Thoracic aorta endothelial cell (primary cell): ENCODE results near the gene ZP2. TPM values are rescaled to one million over a fixed set of nuclear protein-coding genes. Genes with fewer than 3 reads are reported as not detected.

ENCODE experiments used
- total RNA-seq: library from RNA; depleted of rRNA; stranded (reverse); fragments of >200 nt; gene quantifications from 2 replicates; pipeline ENCODE4 v1.2.3, GENCODE V29; 2012

The ZP2 gene
- not detected in 2 replicates for total RNA-seq

DNA sequence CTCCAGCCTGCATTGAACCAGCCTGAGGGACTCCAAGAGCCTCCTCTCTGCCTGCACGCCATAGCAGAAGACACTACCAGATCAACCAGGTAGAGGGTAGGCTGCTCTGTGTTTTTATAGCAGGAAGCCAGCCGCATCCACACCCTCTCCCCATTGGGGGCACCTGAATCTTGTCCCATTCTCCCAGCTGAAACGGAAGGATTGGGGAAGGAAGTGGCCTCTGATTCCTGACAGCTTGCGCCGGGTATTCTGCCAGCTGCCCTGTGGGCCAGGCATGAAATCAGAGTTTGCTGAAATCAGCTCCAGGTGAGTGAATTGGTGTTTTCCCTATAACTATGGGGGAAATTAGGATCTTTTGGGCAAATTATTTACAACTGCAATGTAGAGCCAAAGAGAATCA, at the start of gene ZP2:
ZP2 (minus strand) TSS at position 89 of the 400 bp plus-strand sequence; CDS start at position 62, 27 bp downstream.

DNA sequence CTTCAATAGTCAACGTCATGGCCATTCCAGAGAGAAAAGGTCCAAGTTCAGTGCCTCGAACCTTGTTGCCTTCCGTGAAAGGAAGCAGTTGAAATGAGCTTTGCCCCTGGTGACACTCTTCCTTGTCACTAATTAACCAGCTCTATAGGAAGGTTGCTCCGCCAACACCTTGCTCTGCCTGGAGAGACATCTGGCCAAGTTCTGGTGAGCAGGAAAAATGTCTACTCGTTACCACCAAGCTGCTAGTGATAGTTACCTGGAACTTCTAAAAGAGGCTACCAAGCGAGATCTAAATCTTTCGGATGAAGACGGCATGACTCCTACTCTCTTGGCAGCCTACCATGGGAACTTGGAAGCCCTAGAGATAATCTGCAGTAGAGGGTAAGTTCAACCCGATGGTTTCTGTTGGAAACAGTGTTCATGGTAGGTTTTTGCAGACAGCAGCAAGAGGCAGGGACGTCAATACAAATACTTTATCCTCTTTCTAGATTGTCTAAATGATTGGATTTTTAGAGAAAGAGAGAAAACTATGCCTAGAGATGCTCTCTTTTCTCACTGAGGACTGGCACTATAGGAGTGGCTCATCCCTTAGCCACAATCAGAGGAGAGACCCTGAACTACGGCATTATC, 22.3 kb upstream of the ZP2 start, which contains the start of gene ANKS4B:
ANKS4B (plus strand) TSS at position 179 of the 630 bp plus-strand sequence; CDS start at position 218, 39 bp downstream.

DNA sequence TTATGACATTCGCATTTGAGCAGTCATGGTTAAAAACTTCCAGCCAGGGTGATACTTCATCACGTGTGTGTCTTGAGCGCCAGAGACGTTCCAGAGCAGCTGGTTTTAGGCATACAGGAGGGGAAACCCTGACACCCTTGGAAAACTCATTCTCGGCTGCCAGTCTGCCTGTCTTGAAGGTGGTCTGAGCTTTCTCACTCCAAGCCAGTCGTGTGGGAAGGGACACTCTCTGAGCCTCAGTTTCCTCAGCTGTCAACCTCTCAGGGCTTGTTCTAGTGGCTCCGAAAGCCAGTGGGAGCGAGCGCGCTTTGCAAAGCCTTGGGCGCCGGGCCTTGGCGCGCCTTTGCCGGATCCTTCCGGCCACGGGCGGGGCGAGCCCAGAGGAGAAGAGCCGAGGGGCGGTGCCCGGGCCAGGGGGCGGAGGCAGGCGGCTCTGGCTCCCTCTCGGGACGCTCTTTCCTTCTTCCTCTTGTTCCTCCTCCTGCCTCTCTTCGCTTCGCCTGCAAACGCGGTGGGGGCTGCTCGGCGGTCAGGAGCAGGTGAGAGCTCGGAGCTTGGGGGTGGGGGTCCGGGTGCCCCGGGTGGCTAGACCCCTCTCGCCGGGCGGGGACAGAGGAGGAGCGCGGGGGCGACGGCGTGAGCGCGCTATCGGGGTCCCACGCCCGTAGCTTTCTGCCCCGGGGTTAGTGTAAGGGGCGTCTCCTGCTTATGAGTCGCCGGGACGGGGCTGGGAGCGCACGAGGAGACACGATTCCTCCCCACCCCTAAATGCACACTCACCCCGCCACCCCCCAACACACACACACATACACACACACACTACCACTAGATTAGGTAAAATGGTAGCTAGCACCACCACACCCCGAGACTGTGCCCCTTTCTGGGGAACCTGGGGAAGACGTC, 52.9 kb downstream of the ZP2 start, which contains the start of gene LDAF1:
LDAF1 (plus strand) TSS at position 467 of the 903 bp plus-strand sequence. CDS start 2,509 bp downstream, outside the sequence.

DNA sequence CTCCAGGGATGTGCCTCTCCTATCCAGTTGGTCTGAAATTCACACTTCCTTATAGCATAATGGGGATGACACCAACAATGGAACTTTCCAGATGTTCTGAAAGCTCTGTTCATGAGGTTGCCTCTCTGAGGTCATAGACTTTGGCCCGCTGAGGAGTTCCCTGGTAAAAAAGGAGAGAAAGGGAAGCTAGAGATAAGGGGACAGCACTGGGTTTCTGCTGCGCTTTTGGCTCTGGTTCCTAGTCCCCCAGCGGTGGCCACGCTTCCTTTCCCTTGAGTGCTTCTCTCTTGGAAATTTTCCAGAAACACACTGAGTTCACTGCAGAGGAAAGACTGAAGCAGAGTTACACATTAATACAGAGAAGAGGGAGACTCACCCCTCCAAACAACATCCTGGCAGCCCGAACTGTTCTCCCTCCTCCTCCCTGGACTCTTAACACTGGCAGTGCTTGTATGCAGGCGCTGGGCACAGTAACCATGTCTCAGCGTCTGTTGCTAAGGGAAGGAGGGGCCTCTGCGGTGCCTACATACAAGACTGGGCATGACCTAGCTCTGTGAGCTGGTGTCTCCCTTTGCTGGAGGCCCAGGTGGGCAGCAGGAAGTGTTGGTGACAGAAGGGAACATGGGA, 60.9 kb downstream of the ZP2 start, which contains the start of gene DNAH3:
DNAH3 (minus strand) TSS at position 472 of the 627 bp plus-strand sequence. CDS start 527 bp downstream, outside the sequence.

Other genes with a start within 250 kb of the ZP2 start
- under 0.01 and 0.07 TPM in 2 replicates for gene DNAH3, start 60.7 kb downstream of the ZP2 start, total RNA-seq
- gene LDAF1, start 52.9 kb downstream of the ZP2 start, total RNA-seq: 21.4 and 28.3 TPM in 2 replicates
- not detected in 2 replicates for gene ANKS4B, start 22.1 kb upstream of the ZP2 start, total RNA-seq
- gene CRYM, start 66.7 kb upstream of the ZP2 start, total RNA-seq: not detected in 2 replicates